ENCODE data around the gene HEXD.

HEXD gene

GRCh38 chr17:82479602-82480001 is 61.5 kb downstream of the HEXD start:
- FAIRE-seq (no peak), DNase-seq (ENCODE audit: insufficient read length, low spot score) (no peak)

- DNase-seq (ENCODE audit: insufficient read length, low spot score) (no peak), FAIRE-seq (no peak)
Observed at GRCh38 chr17:82480318-82480717, 62.2 kb downstream of the HEXD start.

- FAIRE-seq (no peak), DNase-seq (ENCODE audit: insufficient read length, low spot score) (no peak)
Observed at GRCh38 chr17:82483204-82483660, 65.1 kb downstream of the HEXD start.

- FAIRE-seq (no peak), DNase-seq (ENCODE audit: insufficient read length, low spot score) (no peak)
Observed at GRCh38 chr17:82483836-82484235, 65.7 kb downstream of the HEXD start.

- no peak for DNase-seq (ENCODE audit: insufficient read length, low spot score)
- FAIRE-seq = no peak
Observed at GRCh38 chr17:82486231-82487094, 68.3 kb downstream of the HEXD start.

GRCh38 chr17:82487910-82488309 is 69.8 kb downstream of the HEXD start:
- FAIRE-seq = no peak

GRCh38 chr17:82489117-82489516 is 71.0 kb downstream of the HEXD start:
- no peak for DNase-seq (ENCODE audit: insufficient read length, low spot score)
- no peak for FAIRE-seq

More at GRCh38 chr17:82487910-82488309, 69.8 kb downstream of the HEXD start:
- DNase-seq (ENCODE audit: insufficient read length, low spot score) = no peak

- DNase-seq (ENCODE audit: insufficient read length, low spot score) = no peak
- FAIRE-seq = no peak
Observed at GRCh38 chr17:82489851-82490511, 71.8 kb downstream of the HEXD start.

- DNase-seq (ENCODE audit: insufficient read length, low spot score) (no peak), FAIRE-seq (no peak)
Observed at GRCh38 chr17:82490512-82491195, 72.5 kb downstream of the HEXD start.

GRCh38 chr17:82491196-82491530 is 73.0 kb downstream of the HEXD start:
- no peak for FAIRE-seq
- no peak for DNase-seq (ENCODE audit: insufficient read length, low spot score)

GRCh38 chr17:82491533-82491932 is 73.4 kb downstream of the HEXD start:
- DNase-seq (ENCODE audit: insufficient read length, low spot score) (no peak), FAIRE-seq (no peak)

Measured in HTR-8/SVneo (cell line).